OCI-LY1 (cell line): ENCODE data around the gene C19orf85.

ENCODE experiments used
- H2AFZ ChIP-seq: fragments of 200-600 bp; sonication (generic), shearing (Covaris generic); 2 replicates; pipeline ENCODE4 v1.6.0; 2014; ENCODE audit warnings: antibody characterized with exemption, mild to moderate bottlenecking, low read length
- H3F3A ChIP-seq: fragments of 200-600 bp; sonication (generic), shearing (Covaris generic); 2 replicates; pipeline ENCODE4 v1.6.0; 2014; ENCODE audit warnings: mild to moderate bottlenecking, antibody characterized with exemption, low read length, moderate library complexity; ENCODE audit not compliant: insufficient read depth
- H3K27ac ChIP-seq: fragments of 200-600 bp; sonication (generic); 2 replicates; pipeline ENCODE4 v1.5.1; 2014; ENCODE audit warnings: low read length, mixed run types, mild to moderate bottlenecking, low read depth; ENCODE audit not compliant: poor library complexity, severe bottlenecking
- H3K27me3 ChIP-seq: fragments of 200-600 bp; sonication (generic); 2 replicates; pipeline ENCODE4 v1.6.0; 2014; ENCODE audit warnings: antibody characterized with exemption, mild to moderate bottlenecking, low read length, moderate library complexity; ENCODE audit not compliant: insufficient read depth
- H3K36me3 ChIP-seq: fragments of 200-600 bp; sonication (generic); 2 replicates; pipeline ENCODE4 v1.6.1; 2014; ENCODE audit warnings: mild to moderate bottlenecking, antibody characterized with exemption, low read length, moderate library complexity, mixed read lengths; ENCODE audit not compliant: insufficient read depth
- H3K4me1 ChIP-seq: fragments of 200-600 bp; sonication (generic); 2 replicates; pipeline ENCODE4 v1.5.1; 2014; ENCODE audit warnings: mild to moderate bottlenecking, low read length, moderate library complexity; ENCODE audit not compliant: insufficient read depth, severe bottlenecking
- H3K4me2 ChIP-seq: fragments of 200-600 bp; sonication (generic), shearing (Covaris generic); 2 replicates; pipeline ENCODE4 v1.6.1; 2014; ENCODE audit warnings: low read length
- H3K4me3 ChIP-seq: fragments of 200-600 bp; sonication (generic); 2 replicates; pipeline ENCODE4 v1.5.1; 2014; ENCODE audit warnings: low read length, low read depth, mild to moderate bottlenecking, mixed read lengths; ENCODE audit not compliant: poor library complexity, severe bottlenecking
- H3K79me2 ChIP-seq: fragments of 200-600 bp; shearing (Covaris generic); 2 replicates; pipeline ENCODE4 v1.6.1; 2016; ENCODE audit warnings: mixed run types, low read length, mixed read lengths; ENCODE audit not compliant: insufficient read depth
- H3K9ac ChIP-seq: fragments of 200-600 bp; sonication (generic), shearing (Covaris generic); 2 replicates; pipeline ENCODE4 v1.6.1; 2014; ENCODE audit warnings: mild to moderate bottlenecking, low read length, mixed read lengths
- H3K9me2 ChIP-seq: fragments of 200-600 bp; sonication (generic), shearing (Covaris generic); 2 replicates; pipeline ENCODE4 v1.6.1; 2014; ENCODE audit warnings: low read depth, mild to moderate bottlenecking, low read length, mixed read lengths
- H3K9me3 ChIP-seq: fragments of 200-600 bp; shearing (Covaris generic); 2 replicates; pipeline ENCODE4 v1.6.1; 2014; ENCODE audit warnings: low read length, mixed read lengths
- H4K20me1 ChIP-seq: fragments of 200-600 bp; sonication (generic), shearing (Covaris generic); 2 replicates; pipeline ENCODE4 v1.6.0; 2016; ENCODE audit warnings: mild to moderate bottlenecking, low read length; ENCODE audit not compliant: insufficient read depth
- CTCF ChIP-seq: fragments of 200-600 bp; sonication (generic), shearing (Covaris generic); IDR thresholded peaks from 2 replicates; pipeline ENCODE4 v1.5.1; 2017; ENCODE audit warnings: mild to moderate bottlenecking, antibody characterized with exemption, low read length, moderate library complexity, mixed read lengths
- EZH2 ChIP-seq: fragments of 200-600 bp; sonication (generic), shearing (Covaris generic); IDR thresholded peaks from 2 replicates; pipeline ENCODE4 v1.8.0; 2017; ENCODE audit warnings: borderline replicate concordance, mixed run types, mild to moderate bottlenecking, antibody characterized with exemption, low read length, moderate library complexity, mixed read lengths

C19orf85 gene

GRCh38 chr19:55488986-55489710 lies 24.6 kb upstream of the C19orf85 start:
- H2AFZ ChIP-seq, result no peak overlapping the region
- H3K36me3 ChIP-seq, result no peaks in the 10 kb centered on the region
- H3F3A ChIP-seq, result no peaks in the 10 kb centered on the region
- no peak for TF ChIP-seq CTCF
- TF ChIP-seq EZH2, result no peak
- no peak overlapping the region for H3K4me3 ChIP-seq
- no peaks in the 10 kb centered on the region for H4K20me1 ChIP-seq
- peaks cover 14% of the 10 kb centered on the region for H3K4me1 ChIP-seq
- H3K27ac ChIP-seq, result no peak overlapping the region
- no peak overlapping the region for H3K9ac ChIP-seq
- no peaks in the 10 kb centered on the region for H3K9me2 ChIP-seq
- H3K9me3 ChIP-seq, result no peaks in the 10 kb centered on the region
- H3K79me2 ChIP-seq, result no peaks in the 10 kb centered on the region
- H3K4me2 ChIP-seq, result no peak overlapping the region
- peaks cover 10% of the 10 kb centered on the region; the same call in 1 of the 2 replicates for H3K27me3 ChIP-seq

- Histone ChIP-seq H3K36me3 (no peaks in the 10 kb centered on the region; the same call in 1 of the 2 replicates), H3F3A (no peaks in the 10 kb centered on the region), H3K9me2 (no peaks in the 10 kb centered on the region), H3K4me3 (no peak within 1 kb of the TSS), H3K27me3 (peaks cover 10% of the 10 kb centered on the region; the same call in 1 of the 2 replicates), H4K20me1 (no peaks in the 10 kb centered on the region), H3K9me3 (no peaks in the 10 kb centered on the region), H2AFZ (no peak within 1 kb of the TSS), H3K9ac (no peak within 1 kb of the TSS), H3K27ac (no peak within 1 kb of the TSS), H3K4me1 (peaks cover 18% of the 10 kb centered on the region), H3K4me2 (no peak within 1 kb of the TSS), H3K79me2 (no peaks in the 10 kb centered on the region)
- TF ChIP-seq CTCF, result no peak
- TF ChIP-seq EZH2, result no peak
These were observed 23.6 kb upstream of the C19orf85 start, which contains the start of gene SSC5D for GRCh38 chr19:55487924-55488687. Gene SSC5D (plus strand): TSS chr19:55488436. CDS start chr19:55488590, 154 bp downstream.

DNA sequence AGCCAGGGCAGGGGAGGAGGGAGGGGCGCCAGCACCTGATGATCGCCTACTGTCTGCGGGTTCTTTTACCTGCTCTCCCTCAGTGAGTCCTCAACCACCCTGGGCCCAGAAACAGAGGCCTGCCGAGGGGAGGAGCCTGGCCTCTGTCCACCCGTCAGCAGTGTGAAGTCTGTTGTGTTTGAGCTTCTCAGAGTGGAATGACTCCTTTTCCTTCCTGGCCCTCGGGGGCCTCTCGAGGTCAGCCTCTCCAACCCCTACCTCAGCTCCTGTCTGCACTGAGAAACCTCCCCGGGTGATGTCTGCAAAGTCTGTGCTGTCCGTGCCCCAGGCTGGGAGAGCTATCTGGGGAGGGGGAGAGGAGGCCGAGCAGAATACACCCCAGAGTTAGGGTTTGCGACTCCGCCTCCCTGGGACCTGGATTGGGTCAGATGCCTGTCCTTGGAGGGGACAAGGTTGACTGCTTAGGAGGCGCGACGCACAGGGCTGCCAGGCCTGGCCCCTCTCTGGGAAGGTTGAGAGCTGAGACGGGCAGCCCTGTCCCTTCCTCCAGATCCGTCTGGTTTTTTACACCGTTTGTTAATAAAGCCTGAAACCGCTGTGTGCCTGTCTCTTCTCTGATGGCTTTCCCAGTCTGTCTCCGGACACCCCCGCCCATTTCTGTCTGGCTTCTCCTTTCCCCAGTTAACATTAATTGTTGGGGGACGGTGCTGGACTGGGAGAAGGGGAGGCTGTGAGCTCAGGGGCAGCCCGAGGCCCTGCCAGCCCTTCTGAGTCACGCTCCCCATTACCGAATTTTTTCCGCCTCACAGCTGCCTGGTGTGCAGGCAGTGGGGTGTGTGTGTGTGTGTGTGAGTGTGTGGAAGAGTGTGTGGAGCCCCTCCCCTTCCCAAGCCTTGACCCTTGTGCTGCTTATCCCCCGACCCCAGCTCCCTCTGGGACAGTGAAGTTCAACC lies 22.7 kb upstream of the C19orf85 start:
- Histone ChIP-seq H3K4me3 (no peak overlapping the region), H3K79me2 (no peaks in the 10 kb centered on the region), H3K27me3 (peaks cover 9% of the 10 kb centered on the region; the same call in 1 of the 2 replicates), H3K36me3 (no peaks in the 10 kb centered on the region; the same call in 1 of the 2 replicates), H3K9me3 (no peaks in the 10 kb centered on the region), H3F3A (no peaks in the 10 kb centered on the region), H2AFZ (no peak overlapping the region), H3K27ac (no peak overlapping the region), H3K9ac (no peak overlapping the region), H3K4me1 (peaks cover 18% of the 10 kb centered on the region), H4K20me1 (no peaks in the 10 kb centered on the region), H3K9me2 (no peaks in the 10 kb centered on the region), H3K4me2 (no peak overlapping the region)
- TF ChIP-seq EZH2, result no peak
- TF ChIP-seq CTCF, result no peak
